ENCODE data around the gene LAMC3. TPM values are rescaled to one million over a fixed set of nuclear protein-coding genes. Genes with fewer than 3 reads are reported as not detected.

Gene LAMC3
- total RNA-seq, 1 donor from 2014 or later = 1.6 TPM

DNA sequence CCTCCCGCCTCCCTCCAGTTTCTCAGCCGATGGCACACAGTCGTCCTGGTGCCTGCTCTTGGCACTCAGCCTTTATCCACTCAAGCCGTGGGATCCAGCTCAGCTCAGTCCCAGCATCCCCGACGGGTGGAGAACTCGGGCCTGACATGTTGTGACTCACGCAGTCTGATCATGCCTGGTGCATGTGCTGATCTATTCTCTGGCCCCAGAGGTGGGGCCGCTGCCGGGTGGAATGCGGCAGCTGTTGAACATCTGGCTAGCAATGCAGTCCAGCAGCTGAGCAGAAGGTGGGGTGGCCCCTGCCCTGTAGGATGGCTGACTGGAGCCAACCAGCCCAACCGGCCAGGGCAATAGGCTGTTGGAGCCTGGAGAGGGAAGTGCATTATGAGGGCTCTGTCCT is 85.6 kb downstream of the LAMC3 start:
- H3K36me3 ChIP-seq = no peaks in the 10 kb centered on the region
- H3K9me3 ChIP-seq = no peaks in the 10 kb centered on the region
- TF ChIP-seq, protein P1, sequence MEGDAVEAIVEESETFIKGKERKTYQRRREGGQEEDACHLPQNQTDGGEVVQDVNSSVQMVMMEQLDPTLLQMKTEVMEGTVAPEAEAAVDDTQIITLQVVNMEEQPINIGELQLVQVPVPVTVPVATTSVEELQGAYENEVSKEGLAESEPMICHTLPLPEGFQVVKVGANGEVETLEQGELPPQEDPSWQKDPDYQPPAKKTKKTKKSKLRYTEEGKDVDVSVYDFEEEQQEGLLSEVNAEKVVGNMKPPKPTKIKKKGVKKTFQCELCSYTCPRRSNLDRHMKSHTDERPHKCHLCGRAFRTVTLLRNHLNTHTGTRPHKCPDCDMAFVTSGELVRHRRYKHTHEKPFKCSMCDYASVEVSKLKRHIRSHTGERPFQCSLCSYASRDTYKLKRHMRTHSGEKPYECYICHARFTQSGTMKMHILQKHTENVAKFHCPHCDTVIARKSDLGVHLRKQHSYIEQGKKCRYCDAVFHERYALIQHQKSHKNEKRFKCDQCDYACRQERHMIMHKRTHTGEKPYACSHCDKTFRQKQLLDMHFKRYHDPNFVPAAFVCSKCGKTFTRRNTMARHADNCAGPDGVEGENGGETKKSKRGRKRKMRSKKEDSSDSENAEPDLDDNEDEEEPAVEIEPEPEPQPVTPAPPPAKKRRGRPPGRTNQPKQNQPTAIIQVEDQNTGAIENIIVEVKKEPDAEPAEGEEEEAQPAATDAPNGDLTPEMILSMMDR (IDR thresholded peaks at IDR 0.05) = no peak
- DNase-seq (ENCODE audit: low spot score in 2 of 2) = no peak
- no peak overlapping the region for H3K27ac ChIP-seq
- peaks cover 5% of the 10 kb centered on the region for H3K27me3 ChIP-seq
- H3K4me3 ChIP-seq = no peak overlapping the region
- intact Hi-C loops (cut with DNase I) = no loop called here
- H3K4me1 ChIP-seq = peaks cover 0 to 10% of the 10 kb centered on the region in 2 donors

- peaks cover 5% of the 10 kb centered on the region for H3K27me3 ChIP-seq
- no peak for DNase-seq (ENCODE audit: low spot score in 2 of 2)
Observed at GRCh38 chr9:131095666-131096268, 86.8 kb downstream of the LAMC3 start.

GRCh38 chr9:131096269-131097125 is 87.5 kb downstream of the LAMC3 start, which contains the start of gene AIF1L:
Gene AIF1L, plus strand, starts transcription at chr9:131096531. Its CDS starts 99 bp downstream, at chr9:131096630.
- DNase-seq (ENCODE audit: low spot score in 2 of 2) = no peak
- Histone ChIP-seq H3K27ac (peak within 1 kb of the TSS in 1 of 2 donors; percentile 7), H3K4me3 (peak within 1 kb of the TSS; percentile 70 to 76), H3K9me3 (no peaks in the 10 kb centered on the region), H3K4me1 (peaks cover 0 to 10% of the 10 kb centered on the region in 2 donors), H3K27me3 (peaks cover 5% of the 10 kb centered on the region), H3K36me3 (no peaks in the 10 kb centered on the region)
- TF ChIP-seq, protein P1 (IDR thresholded peaks at IDR 0.05) = peak in 1 of 3 experiments; percentile 10
- intact Hi-C loops (cut with DNase I) = no loop called here

More at GRCh38 chr9:131095666-131096268, 86.8 kb downstream of the LAMC3 start:
- no peaks in the 10 kb centered on the region for H3K9me3 ChIP-seq
- intact Hi-C loops (cut with DNase I) = no loop called here
- peak overlapping the region; percentile 70 to 76 for H3K4me3 ChIP-seq
- no peak overlapping the region for H3K27ac ChIP-seq
- peaks cover 0 to 10% of the 10 kb centered on the region in 2 donors for H3K4me1 ChIP-seq
- TF ChIP-seq, protein P1 (IDR thresholded peaks at IDR 0.05) = no peak
- no peaks in the 10 kb centered on the region for H3K36me3 ChIP-seq

GRCh38 chr9:131097126-131097947 is 88.4 kb downstream of the LAMC3 start:
- Histone ChIP-seq H3K9me3 (no peaks in the 10 kb centered on the region), H3K27ac (peak overlapping the region in 1 of 2 donors; percentile 7), H3K27me3 (peaks cover 5% of the 10 kb centered on the region), H3K4me3 (peak overlapping the region; percentile 70 to 76), H3K4me1 (peaks cover 0 to 10% of the 10 kb centered on the region in 2 donors), H3K36me3 (no peaks in the 10 kb centered on the region)
- intact Hi-C loops (cut with DNase I) = no loop called here
- TF ChIP-seq, protein P1 (IDR thresholded peaks at IDR 0.05) = no peak
- no peak for DNase-seq (ENCODE audit: low spot score in 2 of 2)

- H3K4me1 ChIP-seq = peaks cover 0 to 10% of the 10 kb centered on the region in 2 donors
- H3K27ac ChIP-seq = peak overlapping the region; percentile 2 to 22
- intact Hi-C loops (cut with DNase I) = no loop called here
- DNase-seq (ENCODE audit: low spot score in 2 of 2) = no peak
- TF ChIP-seq, protein P1 (IDR thresholded peaks at IDR 0.05) = no peak
- no peaks in the 10 kb centered on the region for H3K36me3 ChIP-seq
- H3K4me3 ChIP-seq = peak overlapping the region in 1 of 2 donors; percentile 76
- peaks cover 5% of the 10 kb centered on the region for H3K27me3 ChIP-seq
- H3K9me3 ChIP-seq = no peaks in the 10 kb centered on the region
Observed at GRCh38 chr9:131097948-131098278, 88.9 kb downstream of the LAMC3 start.
